ENCODE data around the gene PERCC1.

PERCC1 gene

DNA sequence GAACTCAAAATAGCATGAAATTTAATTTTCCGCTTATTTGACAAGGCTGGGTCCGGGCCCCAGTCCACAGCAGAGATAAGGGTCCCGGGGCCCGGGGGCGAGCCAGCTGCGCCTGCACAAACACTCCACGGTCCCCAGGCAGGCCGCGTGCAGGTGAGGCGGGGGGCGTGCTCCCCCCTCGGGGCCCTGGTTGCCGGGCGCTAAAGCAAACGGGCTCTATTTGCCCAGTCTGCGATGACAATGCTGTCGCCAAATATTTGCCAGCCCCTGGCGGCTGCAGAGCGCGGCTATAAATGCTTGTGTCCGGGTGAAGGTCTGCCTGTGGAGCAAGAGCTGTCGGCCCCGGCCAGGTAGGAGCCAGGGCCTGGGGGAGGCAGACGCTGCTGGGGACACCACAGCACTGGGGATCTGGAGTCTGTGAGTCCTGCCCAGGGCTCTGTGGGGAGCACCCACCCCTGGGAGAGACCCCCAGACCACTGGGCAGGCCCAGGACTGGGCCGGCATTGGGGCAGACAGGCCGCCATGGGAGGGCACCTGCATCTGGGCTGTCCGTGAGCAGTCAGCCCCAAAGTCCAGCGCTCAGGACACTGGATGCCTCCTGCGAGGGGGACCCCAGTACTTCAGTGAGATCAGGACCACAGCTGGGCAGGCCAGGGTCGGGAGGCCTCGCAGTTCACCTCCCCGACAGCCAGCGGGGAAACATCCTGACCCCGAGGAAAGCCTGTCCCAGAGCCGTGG lies at the start of gene PERCC1:
Gene PERCC1, plus strand, starts transcription at position 320 of the 738 bp plus-strand sequence. CDS start 1,516 bp downstream, outside the sequence.
- no peak for DNase-seq (ENCODE audit: low read depth in 2 of 2)

DNA sequence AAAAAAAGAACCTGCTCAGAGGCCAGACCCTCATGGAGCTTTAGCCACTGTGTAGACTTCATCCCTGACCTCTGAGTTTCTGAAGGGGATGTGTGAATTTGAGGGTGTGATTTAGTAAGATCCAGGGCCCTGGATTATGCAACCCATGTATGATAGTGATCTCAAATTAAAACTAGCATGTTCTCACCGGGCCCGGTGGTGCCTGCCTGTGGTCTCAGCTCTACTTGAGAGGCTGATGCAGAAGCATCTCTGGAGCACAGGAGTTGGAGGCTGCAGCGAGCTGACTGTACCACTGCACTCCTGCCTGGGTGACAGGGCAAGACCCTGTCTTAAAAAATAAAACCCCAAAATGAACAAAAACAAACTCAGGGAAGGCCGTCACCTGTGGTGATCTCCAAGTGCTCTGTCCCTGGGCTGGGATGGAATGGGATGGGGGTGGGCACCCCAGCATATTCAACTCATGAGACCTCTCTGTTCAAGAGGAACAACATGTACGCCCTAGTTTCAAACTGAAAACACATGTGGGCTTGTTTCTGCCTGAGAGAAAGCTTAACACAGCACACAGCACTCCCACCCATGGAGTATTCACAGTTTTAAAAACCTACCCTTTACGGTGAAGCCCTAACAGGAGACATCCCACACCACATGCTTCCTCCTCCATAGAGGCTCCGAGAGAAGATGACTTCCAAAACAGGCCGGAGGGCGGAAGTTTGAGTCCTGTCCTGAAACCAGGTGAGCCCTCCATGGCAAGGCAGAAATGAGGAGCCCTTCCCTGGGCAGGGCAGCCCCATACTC lies 49.1 kb upstream of the PERCC1 start:
- DNase-seq (ENCODE audit: low read depth in 2 of 2): no peak

DNA sequence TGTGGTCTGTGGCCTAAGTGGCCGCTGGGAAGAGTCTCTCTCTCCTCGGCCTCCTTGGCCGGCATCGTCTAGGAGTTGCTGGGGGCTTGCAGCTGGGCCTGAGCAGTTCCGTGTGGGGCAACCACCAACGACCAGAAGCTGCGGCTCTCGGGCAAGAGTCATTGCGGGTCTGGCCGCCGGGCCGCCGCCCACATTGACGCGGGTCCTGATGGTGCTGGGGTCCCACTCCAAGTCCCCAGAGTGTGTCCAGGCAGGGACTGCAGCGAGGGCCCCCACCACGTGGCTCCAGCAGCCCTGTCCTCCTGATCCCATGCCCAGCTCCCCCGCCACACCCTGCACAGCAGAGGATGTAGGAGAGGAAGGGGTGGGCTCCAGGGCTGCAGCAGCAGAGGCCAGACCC lies 47.3 kb upstream of the PERCC1 start:
- DNase-seq (ENCODE audit: low read depth in 2 of 2): no peak

DNA sequence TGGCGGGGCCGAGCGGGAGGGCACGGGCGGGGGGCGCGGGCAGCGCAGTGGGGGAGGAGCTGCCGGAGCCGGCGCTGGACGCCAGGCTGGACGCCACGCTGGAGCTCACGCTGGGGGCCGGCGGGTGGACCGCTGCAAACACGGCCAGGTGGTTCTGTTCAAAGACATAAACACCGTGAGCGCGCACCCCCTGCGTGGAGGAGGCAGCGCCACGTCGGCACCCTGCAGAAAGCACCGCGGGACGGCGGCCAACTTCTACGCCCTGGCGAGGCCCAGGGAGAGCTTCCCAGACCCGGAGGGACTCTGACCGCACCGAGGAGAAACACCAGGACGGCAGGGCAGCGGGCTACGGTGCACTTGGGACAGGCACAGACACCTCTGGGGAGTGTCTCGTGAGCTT lies 45.6 kb upstream of the PERCC1 start:
- no peak for DNase-seq (ENCODE audit: low read depth in 2 of 2)

DNA sequence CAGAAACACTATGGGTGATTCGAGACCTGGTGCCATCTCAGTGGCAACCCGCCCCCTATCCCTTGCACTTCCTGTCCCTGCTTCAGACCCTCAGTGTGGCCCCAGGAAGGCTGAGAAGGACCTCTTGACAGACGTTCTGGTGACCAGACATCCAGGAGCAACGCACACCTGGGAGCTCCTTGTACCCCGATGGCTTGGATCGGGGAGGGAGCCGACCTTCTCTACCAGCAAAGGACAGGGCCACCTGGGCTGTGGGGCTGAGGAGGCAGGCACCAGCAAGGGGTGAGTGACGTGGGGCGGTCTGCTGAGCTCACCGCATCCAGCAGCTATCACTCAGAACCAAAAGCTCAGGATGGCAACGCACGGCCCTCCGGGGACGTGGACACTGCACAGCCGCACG lies 43.5 kb upstream of the PERCC1 start:
- DNase-seq (ENCODE audit: low read depth in 2 of 2): no peak

DNA sequence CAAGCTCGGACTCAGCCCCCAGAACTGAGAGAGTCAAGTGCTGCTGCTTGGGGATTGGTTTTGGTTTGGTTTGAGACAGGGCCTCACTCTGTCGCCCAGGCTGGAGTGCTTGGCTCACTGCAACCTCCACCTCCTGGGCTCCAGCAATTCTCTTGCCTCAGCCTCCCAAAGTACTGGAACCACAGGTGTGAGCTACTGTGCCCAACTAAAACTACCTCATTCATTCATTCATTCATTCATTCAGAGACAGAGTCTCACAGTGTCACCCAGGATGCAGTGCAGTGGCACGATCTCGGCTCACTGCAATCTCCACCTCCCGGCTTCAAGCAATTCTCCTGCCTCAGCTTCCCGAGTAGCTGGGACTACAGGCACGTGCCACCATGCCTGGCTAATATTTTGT lies 41.1 kb upstream of the PERCC1 start:
- no peak for DNase-seq (ENCODE audit: low read depth in 2 of 2)

DNA sequence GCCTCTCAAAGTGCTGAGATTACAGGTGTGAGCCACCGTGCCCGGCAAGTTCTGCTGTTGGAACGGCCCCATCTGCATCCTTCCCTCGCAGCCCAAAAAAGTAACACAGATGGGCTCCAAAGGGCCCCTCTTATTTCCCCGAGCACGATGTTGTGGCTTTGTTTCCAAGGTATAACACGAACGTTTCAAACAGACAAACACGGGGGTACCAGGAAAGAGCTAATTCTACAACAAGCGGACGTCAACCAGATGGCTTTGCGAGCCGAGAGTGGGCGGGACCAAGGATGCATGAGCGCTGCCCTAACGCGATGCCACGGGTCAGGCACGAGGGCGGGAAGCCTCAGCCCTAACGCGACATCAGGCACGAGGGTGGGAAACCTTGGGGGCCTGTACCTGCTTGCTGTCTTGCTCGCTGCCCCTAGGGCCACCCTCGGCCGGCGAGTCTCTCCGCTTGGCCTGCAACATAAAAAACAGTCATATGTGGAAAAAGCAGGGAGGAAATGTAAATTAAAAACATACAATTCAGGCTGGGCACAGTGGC lies 40.6 kb upstream of the PERCC1 start:
- no peak for DNase-seq (ENCODE audit: low read depth in 2 of 2)

DNA sequence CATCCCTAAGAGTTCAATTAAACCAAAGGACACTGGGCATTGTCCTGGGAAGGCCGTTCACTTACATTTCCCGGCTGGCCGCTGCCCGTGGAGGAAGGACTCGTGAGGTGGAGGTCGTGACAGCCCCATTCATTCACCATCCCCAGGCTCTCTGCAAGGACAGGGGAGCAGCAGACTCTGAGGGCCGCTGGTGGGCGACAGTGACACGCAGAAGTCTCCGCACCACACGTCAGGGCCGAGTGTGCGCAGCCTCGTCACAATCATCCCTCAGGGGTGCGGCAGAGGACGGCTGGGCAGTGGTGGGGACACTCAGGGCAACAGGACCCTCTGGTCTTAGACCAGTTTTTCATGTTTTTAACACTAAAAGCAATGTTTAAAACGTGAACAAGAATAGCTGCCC lies 38.1 kb upstream of the PERCC1 start:
- no peak for DNase-seq (ENCODE audit: low read depth in 2 of 2)

DNA sequence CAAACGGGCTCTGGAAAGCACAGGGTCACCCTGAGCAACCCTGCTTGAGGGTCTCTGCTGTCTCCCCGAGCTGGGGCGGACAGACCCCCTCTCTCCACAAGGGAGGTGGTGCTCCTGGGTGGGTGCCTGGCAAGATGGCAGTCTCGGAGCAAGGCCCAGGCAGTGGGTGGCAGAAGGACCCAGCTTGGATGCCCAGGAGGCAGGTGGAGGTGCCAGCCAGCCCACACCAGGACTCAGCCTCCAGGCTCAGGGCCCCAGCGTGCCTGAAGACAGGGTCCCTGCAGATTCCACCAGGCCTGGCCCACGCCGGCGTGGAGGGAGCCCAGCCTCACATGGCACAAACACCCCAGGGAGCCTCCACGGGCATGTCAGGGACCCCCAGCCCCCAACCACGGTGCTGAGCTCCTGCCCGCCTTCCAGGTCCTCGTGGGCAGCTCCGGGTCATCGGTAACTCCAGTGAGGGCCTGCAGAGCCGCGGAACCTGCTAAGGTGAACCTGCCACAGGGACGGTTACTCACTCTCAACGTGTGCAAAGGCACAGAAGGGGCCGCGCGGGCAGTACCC lies 37.2 kb upstream of the PERCC1 start:
- DNase-seq (ENCODE audit: low read depth in 2 of 2): no peak

DNA sequence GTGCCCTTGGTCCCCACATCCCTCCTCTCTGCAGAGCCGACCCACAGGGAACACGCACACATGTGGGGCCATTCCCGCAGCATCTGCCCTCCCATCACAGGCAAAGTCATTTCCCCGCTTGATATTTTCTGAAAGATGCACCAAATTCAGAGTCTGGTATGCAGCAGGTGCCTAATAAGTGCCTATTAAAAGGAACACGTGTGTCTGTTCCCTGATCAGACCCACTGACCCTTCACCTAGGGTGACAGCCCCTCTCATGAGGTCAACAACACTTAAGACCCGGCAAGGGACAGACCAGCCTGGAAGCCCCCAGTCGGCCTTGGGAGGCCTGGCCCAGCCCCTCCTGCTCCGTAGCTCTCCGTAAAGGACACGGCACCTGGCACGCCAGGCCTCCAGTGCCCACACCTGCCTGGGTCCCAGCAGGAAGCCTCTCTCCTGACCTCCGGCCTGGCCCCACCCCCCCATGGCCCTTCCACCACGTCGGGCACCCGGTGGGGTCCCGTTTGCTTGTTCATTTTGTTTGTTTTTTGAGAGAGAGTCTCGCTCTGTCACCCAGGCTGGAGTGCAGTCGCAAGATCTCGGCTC lies 36.4 kb upstream of the PERCC1 start:
- DNase-seq (ENCODE audit: low read depth in 2 of 2): no peak

DNA sequence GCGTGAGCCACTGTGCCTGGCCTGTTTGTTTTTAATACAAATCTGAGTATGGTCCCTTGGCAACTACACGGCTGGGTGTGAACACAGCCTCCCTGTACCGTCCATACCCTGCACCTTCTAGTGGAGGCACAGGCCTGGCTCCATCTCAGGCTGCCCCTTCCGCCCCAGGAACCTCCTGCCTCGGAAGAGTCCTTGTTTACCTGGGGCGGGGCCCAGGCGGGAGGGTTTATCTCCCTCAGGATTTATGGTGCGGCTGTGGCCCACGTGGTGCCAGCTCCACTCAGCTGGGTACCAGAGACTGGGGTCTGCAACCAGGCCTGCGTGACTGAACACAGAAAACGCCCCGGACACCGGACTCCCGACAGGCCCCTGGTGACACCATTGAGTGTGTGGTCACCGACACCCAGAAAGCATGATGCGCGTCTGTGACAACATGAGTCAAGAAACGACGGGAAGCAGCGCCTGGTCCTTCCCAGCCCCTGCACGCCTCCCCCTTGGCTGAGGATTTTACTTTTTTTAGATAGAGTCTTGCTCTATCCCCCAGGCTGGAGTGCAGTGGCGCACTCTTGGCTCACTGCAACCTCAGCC lies 35.3 kb upstream of the PERCC1 start:
- no peak for DNase-seq (ENCODE audit: low read depth in 2 of 2)

DNA sequence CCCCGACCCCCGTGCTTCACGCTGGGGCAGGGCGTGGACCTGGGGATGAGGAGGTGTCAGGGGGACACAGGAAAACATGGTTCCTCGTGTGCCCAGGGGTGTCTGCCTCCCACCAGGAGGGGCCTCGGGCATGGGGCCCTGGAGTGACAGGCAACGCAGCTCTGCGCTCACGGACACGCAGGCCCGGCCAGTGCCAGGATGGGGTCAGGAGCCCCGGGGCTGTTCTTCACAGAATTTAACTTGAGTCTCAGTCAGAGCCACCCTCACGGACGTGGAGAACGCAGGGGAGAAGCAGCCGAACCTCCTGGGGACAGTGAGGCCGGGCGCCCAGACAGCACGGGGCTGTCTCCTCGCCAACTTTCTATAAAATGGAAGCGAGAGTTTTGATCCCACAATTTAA lies 33.1 kb upstream of the PERCC1 start:
- DNase-seq (ENCODE audit: low read depth in 2 of 2): no peak

DNA sequence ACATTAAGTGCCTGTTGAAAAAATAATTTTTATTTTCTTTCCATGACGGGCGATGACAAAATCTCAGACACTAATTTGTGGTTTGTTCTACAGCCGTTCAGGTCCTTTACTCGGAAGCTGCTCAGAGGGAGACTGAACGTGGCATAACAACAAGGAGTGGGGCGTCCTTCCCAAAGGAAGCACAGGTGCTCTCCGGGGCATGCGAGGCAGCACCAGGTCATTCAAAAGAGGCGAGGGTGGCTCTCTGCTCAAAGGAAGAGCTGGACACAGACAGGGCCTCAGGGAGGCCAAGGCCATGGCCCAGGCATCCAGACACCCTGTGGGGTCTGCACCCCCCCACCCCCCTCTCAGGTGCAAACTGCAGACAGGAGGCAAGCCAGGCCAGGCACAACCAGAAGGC lies 32.5 kb upstream of the PERCC1 start:
- DNase-seq (ENCODE audit: low read depth in 2 of 2): no peak

DNA sequence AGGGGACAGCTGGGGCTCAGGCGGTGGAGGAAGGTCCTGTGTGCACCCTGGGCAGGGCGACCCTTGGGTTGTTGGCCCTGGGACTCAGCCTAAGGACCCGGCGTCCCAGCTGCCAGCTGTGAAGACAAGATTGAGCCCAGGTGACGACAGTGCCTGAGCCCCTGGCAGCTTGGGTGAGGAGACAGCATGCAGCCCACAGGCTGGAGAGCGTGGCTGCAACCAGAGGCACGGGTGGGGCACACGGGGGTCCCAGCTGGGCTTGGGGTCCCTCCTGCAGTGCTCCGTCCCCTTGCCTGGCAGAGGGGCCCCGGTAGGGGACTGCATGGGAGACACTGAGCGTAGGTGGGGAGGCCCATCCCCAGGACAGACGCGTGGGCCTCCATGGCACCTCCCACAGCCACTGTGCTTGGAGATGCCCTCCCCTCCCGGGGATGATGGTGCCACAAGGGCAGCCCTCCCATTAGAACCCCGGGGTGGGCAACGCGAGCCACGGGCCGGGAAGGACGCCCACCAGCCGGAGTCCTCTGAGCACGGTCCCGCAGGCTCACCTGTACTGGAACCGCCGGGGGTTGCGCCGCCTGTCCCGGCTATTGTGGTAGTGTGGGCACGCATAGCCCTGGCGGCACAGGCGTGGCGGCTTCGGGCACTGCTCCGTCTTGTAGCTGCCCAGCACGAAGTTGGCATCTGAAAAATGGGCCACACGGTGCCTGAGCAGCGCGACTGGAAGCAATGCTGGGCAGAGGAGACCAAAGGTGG lies 31.9 kb upstream of the PERCC1 start:
- DNase-seq (ENCODE audit: low read depth in 2 of 2): no peak

DNA sequence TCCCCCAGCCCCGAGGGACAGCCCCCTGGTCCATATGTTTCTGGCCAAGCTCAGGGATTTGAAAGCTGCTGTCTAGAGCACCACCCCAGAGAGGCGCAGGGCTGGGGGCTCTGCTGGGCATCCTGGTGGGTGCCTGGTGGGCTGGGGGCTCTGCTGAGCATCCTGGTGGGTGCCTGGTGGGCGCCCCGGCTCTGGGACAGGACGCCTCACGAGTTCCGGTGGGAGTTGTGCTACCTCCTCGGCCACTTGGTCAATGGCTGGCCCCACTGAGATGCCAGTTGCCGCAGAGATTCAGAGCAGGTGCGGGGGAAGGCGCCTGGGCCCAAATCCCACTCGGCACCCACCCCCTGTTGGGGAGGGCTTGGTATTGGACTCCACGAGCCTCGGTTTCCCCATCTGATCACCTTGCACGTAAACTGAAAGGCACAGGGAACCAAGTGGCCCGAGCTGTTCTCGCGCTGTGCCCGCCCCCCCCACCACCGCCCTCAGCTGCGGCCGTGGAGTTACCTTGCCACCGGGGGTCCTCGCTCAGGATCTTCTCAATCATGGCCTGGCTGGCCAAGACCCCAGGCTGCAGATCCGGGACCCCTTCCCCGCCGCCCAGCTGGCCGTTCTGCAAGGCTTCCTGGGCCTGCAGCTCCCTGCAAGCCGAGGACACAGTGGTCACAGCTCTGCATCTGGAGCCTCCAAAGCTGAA lies 29.7 kb upstream of the PERCC1 start:
- no peak for DNase-seq (ENCODE audit: low read depth in 2 of 2)

DNA sequence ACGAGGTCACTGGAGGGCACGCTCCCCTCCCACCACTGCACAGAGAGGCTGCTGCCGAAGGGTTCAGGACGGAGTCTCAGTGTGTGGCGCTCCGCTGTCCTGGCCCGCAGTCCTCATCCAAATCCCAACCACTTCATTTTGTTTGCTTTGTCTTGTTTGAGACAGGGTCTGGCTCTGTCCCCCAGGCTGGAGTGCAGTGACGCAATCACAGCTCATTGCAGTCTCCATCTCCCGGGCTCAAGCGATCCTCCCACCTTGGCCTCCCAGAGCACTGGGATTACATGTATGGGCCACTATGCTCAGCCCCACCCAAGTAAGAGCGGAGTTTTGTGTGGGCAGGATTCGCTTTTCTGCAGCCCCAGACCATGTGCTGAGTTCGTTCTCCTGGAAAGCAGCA lies 29.1 kb upstream of the PERCC1 start:
- DNase-seq (ENCODE audit: low read depth in 2 of 2): no peak

DNA sequence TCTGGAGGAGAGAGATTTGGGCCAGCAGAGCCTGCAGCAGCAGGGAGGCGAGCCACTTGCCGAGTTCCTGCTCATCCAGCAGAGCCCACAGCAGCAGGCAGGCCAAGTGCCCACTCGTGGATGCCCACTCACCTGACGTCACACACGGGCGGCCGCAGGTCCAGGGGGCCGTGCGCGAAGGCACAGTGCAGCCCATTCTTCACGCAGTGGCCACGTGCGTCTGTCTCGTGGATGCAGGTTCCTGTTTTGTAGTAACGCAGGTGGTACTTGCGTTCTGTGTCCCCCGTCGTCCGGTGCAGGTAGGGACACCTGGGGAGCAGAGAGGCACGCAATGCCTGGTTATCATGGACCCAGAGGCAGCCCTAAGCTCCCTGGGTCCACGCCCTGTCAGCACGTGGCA lies 27.8 kb upstream of the PERCC1 start:
- no peak for DNase-seq (ENCODE audit: low read depth in 2 of 2)

DNA sequence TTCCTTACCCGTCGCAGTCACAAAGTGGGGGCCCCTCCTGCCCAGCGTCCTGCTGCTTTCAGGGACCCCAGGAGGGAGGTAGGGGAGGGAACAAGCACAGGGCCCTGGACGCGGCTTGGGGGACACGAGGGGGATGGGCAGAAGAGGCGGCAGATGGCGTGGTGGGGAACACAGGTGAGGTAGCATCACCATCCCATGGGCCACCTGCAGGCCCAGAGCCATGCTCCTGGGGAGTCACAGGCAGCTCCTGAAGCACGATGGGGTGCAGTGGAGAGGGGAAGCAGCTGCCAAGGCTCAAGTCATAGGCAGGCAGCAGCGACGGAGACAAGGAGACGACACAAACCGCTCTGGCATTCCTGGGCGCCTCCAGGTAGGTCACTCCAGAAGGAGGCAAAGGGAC lies 27.1 kb upstream of the PERCC1 start:
- no peak for DNase-seq (ENCODE audit: low read depth in 2 of 2)

DNA sequence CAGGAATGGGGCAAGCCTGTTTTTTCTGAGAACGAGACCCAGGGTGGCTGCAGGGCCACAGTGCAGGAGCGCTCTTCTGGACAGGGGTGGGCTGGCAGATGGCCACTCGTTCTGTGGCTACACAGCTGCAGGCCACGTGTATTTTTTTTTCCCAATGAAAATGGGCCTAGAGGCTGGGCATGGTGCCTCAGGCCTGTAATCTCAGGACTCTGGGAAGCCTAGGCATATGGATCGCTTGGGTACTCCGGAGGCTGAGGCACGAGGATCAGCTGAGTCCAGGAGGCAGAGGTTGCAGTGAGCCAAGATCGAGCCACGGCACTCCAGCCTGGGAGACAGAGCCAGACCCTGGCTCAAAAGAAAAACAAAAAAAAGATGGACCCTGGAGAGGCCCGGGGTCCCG lies 23.1 kb upstream of the PERCC1 start:
- no peak for DNase-seq (ENCODE audit: low read depth in 2 of 2)

DNA sequence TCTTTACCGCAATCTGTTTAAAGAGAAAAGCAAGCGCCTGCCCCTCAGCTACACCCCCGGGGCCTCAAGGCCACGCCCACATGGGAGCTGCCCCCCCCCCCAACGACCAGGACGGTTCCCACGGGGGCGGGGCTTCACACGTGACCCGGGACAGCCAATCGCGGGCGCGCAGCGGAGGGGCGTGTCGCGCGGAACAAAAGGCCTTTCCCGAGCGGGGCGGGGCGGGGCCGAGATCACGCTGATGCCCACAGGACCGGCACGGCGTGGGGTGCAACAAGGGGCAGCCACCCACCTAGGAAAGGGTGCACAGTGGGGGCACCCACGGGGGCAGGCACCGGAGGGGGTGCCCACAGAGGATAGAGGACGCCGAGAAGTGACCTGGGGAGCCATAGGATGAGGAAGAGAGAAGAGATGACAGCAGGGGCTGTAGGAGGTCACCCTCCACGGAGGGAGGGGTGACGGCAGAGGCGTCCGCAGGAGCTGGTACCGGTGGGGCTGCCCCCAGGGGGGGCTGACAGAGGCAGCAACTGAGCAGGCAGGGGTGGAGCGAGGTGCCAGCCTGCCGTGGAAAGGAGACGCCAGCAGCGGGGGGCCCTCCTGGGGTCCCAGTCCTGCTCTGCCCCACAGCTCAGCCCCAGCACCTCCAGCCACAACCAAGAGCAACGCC lies 22.6 kb upstream of the PERCC1 start:
- DNase-seq (ENCODE audit: low read depth in 2 of 2): peak; percentile 62 to 68

Data from fibroblast of skin of left biceps (primary cell).